Ovary (tissue), 9 donors: ENCODE results near the gene PSME2. TPM values are rescaled to one million over a fixed set of nuclear protein-coding genes. Genes with fewer than 3 reads are reported as not detected.

Experiments
- DNase-seq, 5 donors: peaks; one replicate each; pipeline ENCODE4 v3.0.0-alpha.2; 2019 to 2020
- H3K27ac ChIP-seq, 2 donors: fragments of 200-600 bp; one replicate each; pipeline versions ENCODE4 v1.5.1 to v1.8.0; 2019 to 2022
- H3K27me3 ChIP-seq: fragments of 200-600 bp; one replicate; pipeline ENCODE4 v1.8.0; 2022
- H3K36me3 ChIP-seq: fragments of 200-600 bp; sonication (generic); one replicate; pipeline ENCODE4 v1.5.1; 2019
- H3K4me1 ChIP-seq: one replicate; pipeline ENCODE4 v1.8.1; 2013; ENCODE audit warnings: mild to moderate bottlenecking, moderate library complexity; ENCODE audit not compliant: insufficient read depth
- H3K4me3 ChIP-seq: fragments of 200-600 bp; sonication (generic); one replicate; pipeline ENCODE4 v1.5.1; 2017
- H3K9me3 ChIP-seq, 2 donors: fragments of 200-600 bp in 1 of 2; sonication (generic) in 1 of 2; one replicate each; pipeline versions ENCODE4 v1.5.1 to v1.8.1; 2013 to 2019; ENCODE audit warnings: mild to moderate bottlenecking in 1 of 2, moderate library complexity in 1 of 2
- CTCF ChIP-seq, 3 donors: fragments of 450-650 bp in 2 of 3; fragments of 200-600 bp in 1 of 3; IDR thresholded peaks; one replicate each; pipeline versions ENCODE4 v1.5.1 to v1.8.0; 2016 to 2022; ENCODE audit warnings: antibody characterized with exemption in 3 of 3, mild to moderate bottlenecking in 1 of 3
- EP300 ChIP-seq: sonication (generic); formaldehyde crosslinking; IDR thresholded peaks from one replicate; pipeline ENCODE4 v1.6.1; 2017; ENCODE audit warnings: antibody characterized with exemption
- POLR2A ChIP-seq: fragments of 450-650 bp; IDR thresholded peaks from one replicate; pipeline ENCODE4 v1.6.1; 2017; ENCODE audit warnings: antibody characterized with exemption, mild to moderate bottlenecking, moderate library complexity
- WGBS, 3 donors: extraction: QIAGEN DNeasy Blood & Tissue Kit in 1 of 3; methylation state at CpG; one replicate each; pipeline versions ENCODE4 v1.1.5 to v1.1.7; 2013 to 2017; 5-methylcytosine and 5-hydroxymethylcytosine counted together
- intact Hi-C, 4 donors: fragments of 100-400 bp; cut with DNase I; formaldehyde crosslinking; loops; one replicate each; pipeline versions ENCODE4 v1.11.0 to v1.15.1; 2022 to 2023
- polyA plus RNA-seq, 2 donors: library from polyadenylated mRNA; stranded (reverse); fragments of 200-250 nt in 1 of 2; fragments of 350-450 nt in 1 of 2; fragmentation: Illumina TruSeq in 1 of 2; extraction: RNeasy Lipid Tissue Mini Kit (QIAGEN cat#74804) in 1 of 2; gene quantifications; one replicate each; pipeline ENCODE4 v1.2.3, GENCODE V29; 2013 to 2014
- total RNA-seq, 7 donors: library from RNA; depleted of rRNA in 2 of 7; stranded (reverse); fragments of >200 nt in 2 of 7; fragmentation: NEBNext Ultra II Directional in 3 of 7; extraction: Animal tissue kit (Norgen Biotek cat#: 25700) in 3 of 7; gene quantifications; one replicate each; pipeline versions ENCODE4 v1.1.0 to v1.2.4, GENCODE V29; 2016 to 2023
- donor health status: DM: no; HTN: no; CAD: no; lungs with moderate emphysema.
- donor health status: DM: no; HTN: no; CAD: no.
- donor health status: Bipolar disorder and iron deficiency.
- donor health status: DM: yes; HTN: yes; CAD: no.
- donor health status: DM: no; HTN: no; CAD: no.
- donor health status: DM: yes; HTN: yes; CAD: no.

PSME2 gene
- total and polyA plus RNA-seq, 9 donors, result 34.7 to 160 (median 95.6) TPM

DNA sequence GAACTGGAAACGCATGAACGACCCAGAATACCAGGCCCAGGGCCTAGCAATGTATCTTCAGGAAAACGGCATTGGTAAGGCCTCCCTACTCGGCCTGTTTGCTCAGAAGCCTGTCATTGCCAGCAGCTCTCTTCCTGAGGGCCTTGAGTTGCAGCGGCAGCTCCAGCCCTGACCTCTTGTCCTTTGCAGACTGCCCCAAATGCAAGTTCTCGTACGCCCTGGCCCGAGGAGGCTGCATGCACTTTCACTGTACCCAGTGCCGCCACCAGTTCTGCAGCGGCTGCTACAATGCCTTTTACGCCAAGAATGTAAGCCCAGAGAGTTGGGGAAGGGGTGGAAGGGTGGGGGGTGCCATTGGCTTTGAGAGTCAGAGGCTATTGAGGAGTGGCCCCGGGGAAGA is 10.9 kb upstream of the PSME2 start:
- 81 to 86% (median 85%) methylated on average over 11 to 12 of the region's 12 CpGs for WGBS, 3 donors
- no peaks in the 10 kb centered on the region for H3K4me1 ChIP-seq

GRCh38 chr14:24156840-24157239 is 10.4 kb upstream of the PSME2 start:
- H3K4me3 ChIP-seq, result no peak overlapping the region
- no peaks in the 10 kb centered on the region for H3K9me3 ChIP-seq
- 79 to 98% (median 86%) methylated on average over 1 of the region's 1 CpG for WGBS, 3 donors
- no peaks in the 10 kb centered on the region for H3K36me3 ChIP-seq
- TF ChIP-seq EP300 (no peak), POLR2A (no peak), CTCF (IDR thresholded peaks at IDR 0.05) (no peak)
- H3K27ac ChIP-seq, result no peak overlapping the region
- intact Hi-C loops, result no loop called here
- no peaks in the 10 kb centered on the region for H3K4me1 ChIP-seq
- DNase-seq, result no peak
- H3K27me3 ChIP-seq, result no peaks in the 10 kb centered on the region

More for the DNA sequence above, 10.9 kb upstream of the PSME2 start:
- no peak overlapping the region for H3K4me3 ChIP-seq
- no peak for TF ChIP-seq POLR2A
- no peak for TF ChIP-seq EP300
- no peak for TF ChIP-seq CTCF (IDR thresholded peaks at IDR 0.05)
- intact Hi-C loops, result no loop called here
- H3K9me3 ChIP-seq, result no peaks in the 10 kb centered on the region
- no peak for DNase-seq
- no peak overlapping the region for H3K27ac ChIP-seq
- no peaks in the 10 kb centered on the region for H3K27me3 ChIP-seq
- H3K36me3 ChIP-seq, result no peaks in the 10 kb centered on the region

- no peaks in the 10 kb centered on the region for H3K27me3 ChIP-seq
- TF ChIP-seq CTCF (IDR thresholded peaks at IDR 0.05) (no peak), POLR2A (no peak), EP300 (no peak)
- no peak overlapping the region for H3K4me3 ChIP-seq
- no peak for DNase-seq
- 92 to 94% (median 93%) methylated on average over 10 of the region's 10 CpGs for WGBS, 3 donors
- H3K9me3 ChIP-seq, result no peaks in the 10 kb centered on the region
- H3K27ac ChIP-seq, result no peak overlapping the region
- no peaks in the 10 kb centered on the region for H3K4me1 ChIP-seq
- intact Hi-C loops, result no loop called here
- no peaks in the 10 kb centered on the region for H3K36me3 ChIP-seq
These were observed 8.7 kb upstream of the PSME2 start for GRCh38 chr14:24155100-24155499.

GRCh38 chr14:24151404-24152080 is 5.1 kb upstream of the PSME2 start:
- no peak overlapping the region for H3K27ac ChIP-seq
- no peaks in the 10 kb centered on the region for H3K9me3 ChIP-seq
- TF ChIP-seq EP300, result no peak
- TF ChIP-seq POLR2A, result no peak
- no peak for TF ChIP-seq CTCF (IDR thresholded peaks at IDR 0.05)
- H3K27me3 ChIP-seq, result no peaks in the 10 kb centered on the region
- WGBS, 3 donors, result 90 to 92% (median 90%) methylated on average over 16 of the region's 16 CpGs
- H3K4me1 ChIP-seq, result peaks cover 2% of the 10 kb centered on the region
- intact Hi-C loops, result no loop called here
- no peak for DNase-seq
- no peaks in the 10 kb centered on the region for H3K36me3 ChIP-seq
- H3K4me3 ChIP-seq, result no peak overlapping the region
